Tongue (tissue), 2 donors: ENCODE measurements around the gene FBXO17. TPM values are rescaled to one million over a fixed set of nuclear protein-coding genes. Genes with fewer than 3 reads are reported as not detected.
A peak's percentile ranks its signal among the peaks of the same experiment; 100 is the strongest.

Experiments
- DNase-seq: peaks from one replicate; pipeline ENCODE4 v3.0.0-alpha.2; 2015
- total RNA-seq: library from RNA; depleted of rRNA; stranded (reverse); fragments of >200 nt; gene quantifications from one replicate; pipeline ENCODE4 v1.2.3, GENCODE V29; 2014

The FBXO17 gene
- total RNA-seq, 1 donor from 2014 or later: 35.2 TPM

DNA sequence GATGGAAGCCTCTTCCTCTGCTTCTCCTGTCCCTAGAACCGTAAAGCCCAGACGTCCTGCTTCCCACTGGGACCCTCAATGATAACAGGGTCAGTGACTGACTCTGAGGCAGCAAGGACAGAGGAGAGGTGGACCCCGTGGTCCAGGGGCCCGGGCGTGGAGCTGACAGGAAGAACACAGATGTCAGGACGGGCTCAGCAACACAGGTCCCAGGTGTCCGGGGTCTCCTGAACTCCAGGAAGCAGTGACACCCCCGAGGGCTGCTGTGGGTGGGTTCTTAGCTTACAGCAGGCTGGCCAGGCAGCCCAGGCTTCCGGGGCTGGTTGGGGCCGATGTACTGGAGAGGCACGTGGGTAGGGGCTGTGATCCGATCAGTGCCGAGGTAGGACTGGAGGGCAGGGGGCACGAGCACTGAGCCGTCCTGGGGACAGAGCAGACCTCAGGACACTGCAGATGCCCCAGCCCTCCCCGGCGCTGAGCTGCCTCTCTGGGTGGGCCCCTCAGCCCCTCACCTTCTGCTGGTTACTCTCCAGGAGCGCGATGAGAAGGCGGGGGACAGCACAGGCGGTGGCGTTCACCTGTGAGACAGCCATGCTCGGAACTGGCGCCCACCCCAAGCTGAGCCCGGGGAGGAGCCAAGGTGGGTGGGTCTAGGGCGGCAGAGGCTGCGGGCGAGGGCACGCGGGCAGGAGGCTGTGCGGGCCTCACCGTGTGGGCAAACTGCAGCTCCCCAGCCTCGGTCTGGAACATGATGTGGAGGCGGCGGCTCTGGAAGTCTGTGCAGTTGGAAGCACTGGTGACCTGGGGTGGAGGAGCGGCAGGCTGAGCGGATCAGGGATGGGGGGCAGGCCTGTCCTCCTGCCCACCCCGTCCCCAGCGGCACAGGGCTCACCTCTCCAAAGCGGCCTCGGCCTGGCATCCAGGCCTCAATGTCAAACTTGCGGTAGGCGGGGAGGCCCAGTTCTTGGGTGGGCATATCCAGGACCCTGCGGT, 59.9 kb downstream of the FBXO17 start:
- DNase-seq: no peak

DNA sequence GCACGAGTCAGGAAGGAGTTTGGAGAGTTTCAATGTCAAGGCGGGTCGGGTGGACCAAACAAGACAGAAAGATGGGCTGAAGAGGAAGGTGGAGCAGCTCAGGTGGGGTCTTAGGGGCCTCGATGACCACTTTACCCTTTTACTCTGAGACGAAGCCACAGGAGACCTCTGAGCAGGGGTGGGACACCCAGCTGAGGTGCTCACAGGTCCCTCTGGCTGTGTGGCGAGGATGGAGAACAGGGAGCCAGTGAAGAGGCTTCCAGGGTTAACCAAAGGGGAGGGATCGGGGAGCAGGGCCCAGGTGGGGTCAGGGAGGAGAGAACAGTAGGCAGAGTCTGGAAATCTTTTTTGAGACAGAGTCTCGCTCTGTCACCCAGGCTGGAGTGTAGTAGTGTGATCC, 61.6 kb downstream of the FBXO17 start:
- no peak for DNase-seq

DNA sequence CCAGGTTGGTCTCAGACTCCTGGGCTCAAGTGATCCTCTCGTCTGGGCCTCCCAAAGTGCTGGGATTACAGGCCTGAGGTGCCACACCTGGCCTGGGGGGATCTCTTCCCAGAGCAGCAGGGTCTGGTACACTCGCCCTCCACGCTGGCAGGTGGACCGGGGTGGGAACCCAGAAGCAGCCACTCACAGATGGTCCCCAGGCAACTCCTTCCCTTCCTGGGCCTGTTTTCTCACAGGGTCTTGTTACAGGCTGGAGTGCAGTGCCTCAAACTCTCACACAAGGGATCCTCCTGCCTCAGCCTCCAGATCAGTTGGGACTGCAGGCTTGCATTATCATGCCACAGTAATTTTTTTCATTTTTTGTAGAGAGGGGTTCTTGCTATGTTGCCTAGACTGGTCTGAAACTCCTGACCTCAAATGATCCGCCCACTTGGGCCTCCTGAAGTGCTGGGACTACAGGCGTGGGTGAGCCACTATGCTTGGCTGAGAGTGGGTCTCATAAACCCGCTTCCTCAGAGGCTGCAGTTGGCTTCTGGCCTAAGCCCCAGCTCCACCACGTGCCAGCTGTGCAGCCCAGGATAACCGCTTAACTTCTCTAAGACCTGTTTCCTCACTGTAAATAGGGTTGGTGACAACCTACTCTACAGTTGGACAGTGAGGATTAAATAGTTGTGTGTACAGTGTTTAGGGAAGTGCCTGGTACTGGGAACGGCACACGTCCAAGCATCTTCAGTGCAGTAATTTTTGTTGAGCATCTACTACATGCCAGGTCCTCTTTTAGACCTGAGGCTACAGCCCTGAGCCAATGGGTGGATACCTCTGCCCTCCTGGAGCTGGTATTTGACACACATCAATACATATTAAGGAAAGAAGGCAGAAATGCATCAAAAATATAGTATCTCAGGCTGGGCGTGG, 62.7 kb downstream of the FBXO17 start:
- no peak for DNase-seq

DNA sequence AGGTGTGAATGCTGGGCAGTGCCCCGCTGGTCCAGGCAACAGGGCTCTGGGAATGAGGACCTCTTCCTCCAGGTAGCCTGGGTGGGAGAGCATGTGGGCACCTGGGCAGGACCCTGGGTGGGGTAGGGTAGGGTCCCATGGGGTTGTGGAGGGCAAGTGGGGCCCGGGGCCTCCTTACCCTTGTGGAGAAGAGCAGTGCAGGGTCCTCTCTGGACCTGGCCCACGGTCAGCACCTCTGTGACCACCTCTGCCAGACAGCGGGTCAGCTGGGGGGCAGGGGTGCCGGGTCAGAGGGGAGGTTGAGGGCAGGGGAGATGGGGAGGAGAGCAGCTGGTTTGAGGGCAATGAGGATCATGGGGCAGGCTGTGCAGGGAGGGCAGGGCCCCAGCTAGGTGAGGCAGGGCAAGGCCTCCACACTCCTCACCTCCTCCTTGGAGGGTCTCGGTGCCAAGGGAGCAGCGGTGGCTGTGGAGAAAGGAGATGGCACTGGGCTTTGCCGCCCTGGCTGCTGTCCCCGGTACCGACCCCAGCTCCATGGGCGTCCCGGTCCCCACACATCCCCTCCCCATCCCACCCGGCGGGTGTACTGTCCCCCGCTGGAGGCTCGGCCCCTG, 64.0 kb downstream of the FBXO17 start:
- DNase-seq: no peak

GRCh38 chr19:38910488-38910887, 65.1 kb downstream of the FBXO17 start:
- no peak for DNase-seq

DNA sequence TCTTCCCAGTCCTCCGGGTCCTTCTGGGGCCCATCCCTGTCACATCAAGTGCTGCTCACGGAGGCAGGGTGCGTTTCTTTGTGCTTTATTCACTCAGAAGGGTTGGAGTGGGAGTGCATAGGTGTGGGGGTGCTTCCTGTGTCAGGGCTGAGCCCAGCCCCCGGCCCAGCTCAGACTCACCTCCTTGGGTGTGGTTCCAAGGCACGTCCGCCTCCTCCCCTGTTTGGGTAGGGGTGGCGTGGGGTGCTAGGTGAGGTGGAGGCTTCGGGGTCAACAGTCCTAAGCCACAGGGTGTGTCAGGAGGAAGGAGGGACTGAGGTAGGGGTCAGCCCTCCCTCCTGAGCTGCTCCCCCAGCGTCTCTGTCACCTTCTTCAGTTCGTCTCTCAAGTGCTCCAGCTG, 66.6 kb downstream of the FBXO17 start:
- no peak for DNase-seq

DNA sequence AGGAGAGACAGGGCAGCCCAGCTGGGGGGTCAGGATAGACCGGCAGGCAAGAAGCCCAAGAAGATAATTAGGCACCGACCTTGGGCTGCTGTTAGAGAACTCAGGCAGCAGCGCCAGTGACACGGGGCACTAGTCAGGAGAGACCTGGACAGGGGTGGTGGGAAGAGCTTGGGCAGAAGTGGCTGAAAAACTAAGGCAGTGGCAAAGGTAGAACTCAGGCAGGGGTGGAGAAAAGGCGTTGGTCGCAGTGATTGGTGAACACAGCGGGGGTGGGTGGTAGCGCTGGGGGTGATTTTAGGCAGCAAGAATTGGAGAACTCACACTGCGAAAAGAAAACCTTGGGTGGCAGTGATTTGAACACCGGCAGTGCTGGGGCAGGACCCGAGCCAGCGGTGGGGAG, 67.9 kb downstream of the FBXO17 start:
- no peak for DNase-seq

- DNase-seq: no peak
These were observed 68.3 kb downstream of the FBXO17 start for GRCh38 chr19:38907227-38907626.

DNA sequence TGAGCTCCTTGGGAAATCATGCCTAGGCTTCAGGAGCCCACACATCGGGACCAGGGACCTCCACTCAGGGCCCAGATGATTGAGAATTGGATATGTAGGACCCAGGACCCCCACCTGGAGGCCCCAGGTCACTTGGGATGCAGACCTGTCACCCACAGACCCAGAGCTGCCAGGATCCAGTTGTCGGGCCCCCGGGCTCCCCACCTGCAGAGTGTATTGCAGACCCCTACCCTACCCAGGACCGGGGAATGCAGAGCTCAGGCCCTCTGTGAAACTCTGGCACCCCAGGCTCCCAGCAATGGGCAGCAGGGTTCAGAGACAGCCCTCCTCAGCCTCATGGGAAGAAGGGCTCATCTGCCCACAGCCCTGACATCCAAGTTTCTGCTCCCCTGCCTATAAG, 69.9 kb downstream of the FBXO17 start:
- no peak for DNase-seq

GRCh38 chr19:38904581-38905539, 70.7 kb downstream of the FBXO17 start:
- no peak for DNase-seq

DNA sequence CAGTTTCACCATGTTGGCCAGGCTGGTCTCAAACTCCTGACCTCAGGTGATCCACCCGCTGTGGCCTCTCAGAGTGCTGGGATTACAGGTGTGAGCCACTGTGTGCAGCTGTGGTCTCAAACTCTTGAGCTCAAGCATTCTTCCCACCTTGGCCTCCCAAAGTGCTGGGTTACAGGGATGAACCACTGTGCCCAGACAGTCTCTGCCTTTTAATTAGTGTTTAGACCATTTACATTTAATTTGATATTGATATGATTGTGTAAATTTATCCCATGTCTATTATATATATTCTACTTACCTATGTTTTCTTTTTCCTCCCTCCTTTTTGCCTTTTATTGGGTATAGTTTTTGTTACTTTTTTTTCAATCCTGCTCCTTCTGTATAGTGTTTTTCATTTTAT, 73.9 kb downstream of the FBXO17 start:
- no peak for DNase-seq

- DNase-seq: no peak
These were observed 74.8 kb downstream of the FBXO17 start for GRCh38 chr19:38900743-38901190.

GRCh38 chr19:38900202-38900629, 75.3 kb downstream of the FBXO17 start:
- no peak for DNase-seq

GRCh38 chr19:38899447-38900201, 75.9 kb downstream of the FBXO17 start, which contains the start of the genes NFKBIB and SIRT2:
NFKBIB (plus strand) TSS chr19:38899969; CDS start chr19:38900033, 64 bp downstream.
SIRT2 (minus strand) TSS chr19:38899618; CDS start chr19:38899521, 97 bp downstream.
- peak; percentile 100 for DNase-seq

- no peak for DNase-seq
These were observed 76.6 kb downstream of the FBXO17 start for GRCh38 chr19:38898788-38899446.

DNA sequence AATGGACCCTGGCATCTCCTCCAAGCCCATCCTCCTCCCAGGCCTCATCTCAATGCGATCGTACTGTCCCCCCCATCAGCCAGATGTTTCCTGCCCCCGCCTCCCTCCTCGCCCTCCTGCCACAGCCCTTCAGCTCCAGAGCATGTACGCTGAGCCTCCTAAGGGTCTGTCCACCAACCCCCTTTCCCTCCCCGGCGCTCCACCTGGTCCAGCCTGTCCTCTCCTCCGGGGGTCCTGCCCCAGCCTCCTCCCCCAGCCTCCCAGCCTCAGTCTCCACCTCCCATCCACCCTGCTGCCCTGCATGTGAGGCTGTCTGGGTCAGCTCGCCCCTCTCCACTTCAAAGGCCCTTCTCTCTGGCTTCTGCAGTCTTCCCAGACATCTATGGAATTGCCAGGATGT, 80.6 kb downstream of the FBXO17 start:
- DNase-seq: no peak

- DNase-seq: no peak
These were observed 82.2 kb downstream of the FBXO17 start for GRCh38 chr19:38893341-38893771.

- DNase-seq: no peak
These were observed 82.7 kb downstream of the FBXO17 start for GRCh38 chr19:38892841-38893240.

GRCh38 chr19:38891771-38892170, 83.8 kb downstream of the FBXO17 start:
- DNase-seq: peak; percentile 76
